GM19452 (cell line): ENCODE measurements around the gene CRIM1.

Experiments
- ATAC-seq: cut with Tn5 transposase; IDR thresholded peaks from one replicate; pipeline ENCODE4 v1.9.1; 2021; ENCODE audit not compliant: unreplicated experiment

The CRIM1 gene

GRCh38 chr2:36371928-36372391, 16.4 kb downstream of the CRIM1 start:
- ATAC-seq = no peak

- ATAC-seq = peak; percentile 57
These were observed 17.8 kb downstream of the CRIM1 start for GRCh38 chr2:36373149-36373926.

- ATAC-seq = no peak
These were observed 19.0 kb downstream of the CRIM1 start for GRCh38 chr2:36374585-36374984.

- ATAC-seq = no peak
These were observed 20.8 kb downstream of the CRIM1 start for GRCh38 chr2:36376319-36376765.

- no peak for ATAC-seq
These were observed 21.6 kb downstream of the CRIM1 start for GRCh38 chr2:36376992-36377738.

GRCh38 chr2:36379710-36380448, 24.3 kb downstream of the CRIM1 start:
- ATAC-seq = no peak

- ATAC-seq = no peak
These were observed 25.3 kb downstream of the CRIM1 start for GRCh38 chr2:36380624-36381481.

GRCh38 chr2:36381993-36382392, 26.4 kb downstream of the CRIM1 start:
- ATAC-seq = no peak

- no peak for ATAC-seq
These were observed 26.9 kb downstream of the CRIM1 start for GRCh38 chr2:36382472-36382871.

GRCh38 chr2:36383726-36384125, 28.1 kb downstream of the CRIM1 start:
- no peak for ATAC-seq

- ATAC-seq = no peak
These were observed 28.9 kb downstream of the CRIM1 start for GRCh38 chr2:36384454-36384853.

- no peak for ATAC-seq
These were observed 30.0 kb downstream of the CRIM1 start for GRCh38 chr2:36385603-36386002.

GRCh38 chr2:36387258-36387916, 31.8 kb downstream of the CRIM1 start:
- peak; percentile 73 for ATAC-seq

- no peak for ATAC-seq
These were observed 32.9 kb downstream of the CRIM1 start for GRCh38 chr2:36388472-36388871.

- no peak for ATAC-seq
These were observed 33.5 kb downstream of the CRIM1 start for GRCh38 chr2:36389091-36389564.

- no peak for ATAC-seq
These were observed 34.0 kb downstream of the CRIM1 start for GRCh38 chr2:36389577-36389976.

GRCh38 chr2:36392571-36393255, 37.1 kb downstream of the CRIM1 start:
- no peak for ATAC-seq

GRCh38 chr2:36393738-36394256, 38.2 kb downstream of the CRIM1 start:
- no peak for ATAC-seq

GRCh38 chr2:36394804-36395203, 39.2 kb downstream of the CRIM1 start:
- ATAC-seq = no peak
